ENCODE results near the gene IRS4.

IRS4 gene

DNA sequence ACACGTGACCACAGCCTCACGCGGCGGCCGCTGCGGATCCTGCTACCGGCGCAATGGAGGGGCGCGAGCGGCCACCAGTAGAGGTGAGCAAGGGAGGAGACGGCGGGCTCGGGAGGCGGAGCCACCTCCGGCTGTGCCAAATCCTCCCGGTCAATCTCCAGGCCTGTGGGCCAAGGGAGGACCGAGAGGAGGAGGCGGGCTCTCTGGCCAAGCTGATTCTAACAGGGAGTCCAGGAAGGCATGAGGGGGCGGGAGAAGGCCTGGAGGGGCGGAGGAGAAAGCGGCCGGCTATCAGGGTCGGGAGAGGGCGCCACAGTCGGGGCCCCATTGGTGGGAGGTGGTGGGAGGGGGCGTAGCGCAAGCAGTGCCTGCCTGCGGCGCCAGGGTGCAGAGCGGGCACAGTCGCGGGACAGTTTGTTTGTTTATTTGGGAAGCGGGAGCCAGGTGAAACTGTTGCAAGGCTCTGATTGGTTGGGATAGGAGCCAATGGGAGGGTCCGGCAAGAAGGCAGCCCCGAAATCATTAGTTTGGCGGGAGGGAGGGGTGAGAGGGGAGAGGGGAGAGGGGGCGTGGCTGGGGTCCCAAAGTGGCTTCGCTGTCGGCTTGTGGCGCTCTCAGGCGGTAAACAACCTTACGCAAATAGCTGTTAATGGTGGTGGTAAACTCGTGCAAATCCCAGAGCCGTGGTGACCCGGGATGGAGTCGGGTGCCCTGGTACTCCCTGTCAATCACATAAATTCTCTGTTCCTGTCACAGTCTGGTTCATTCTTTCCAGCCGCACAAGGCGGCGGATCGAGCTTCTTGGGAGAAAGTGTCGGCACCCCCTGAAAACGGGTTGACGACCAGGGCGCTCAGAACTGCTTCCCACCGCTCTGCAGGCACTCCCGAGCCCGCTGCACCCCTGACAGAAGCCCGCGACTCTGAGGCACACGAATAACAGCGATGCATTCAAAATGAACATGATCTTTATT is at the start of gene IRS4:
TSS of gene IRS4 (minus strand) at position 55 of the 971 bp plus-strand sequence.
- Mint-ChIP-seq H3K27ac (no peak within 1 kb of the TSS), H3K36me3 (ENCODE audit: low read depth) (no peaks in the 10 kb centered on the region), H3K4me1 (peaks cover 31% of the 10 kb centered on the region), H3K4me3 (peak within 1 kb of the TSS; percentile 91 to 93 (median 91)), H3K9me3 (peaks cover 8% of the 10 kb centered on the region), H3K27me3 (ENCODE audit: low read depth) (peaks cover 91% of the 10 kb centered on the region)
- TF ChIP-seq, protein P1, sequence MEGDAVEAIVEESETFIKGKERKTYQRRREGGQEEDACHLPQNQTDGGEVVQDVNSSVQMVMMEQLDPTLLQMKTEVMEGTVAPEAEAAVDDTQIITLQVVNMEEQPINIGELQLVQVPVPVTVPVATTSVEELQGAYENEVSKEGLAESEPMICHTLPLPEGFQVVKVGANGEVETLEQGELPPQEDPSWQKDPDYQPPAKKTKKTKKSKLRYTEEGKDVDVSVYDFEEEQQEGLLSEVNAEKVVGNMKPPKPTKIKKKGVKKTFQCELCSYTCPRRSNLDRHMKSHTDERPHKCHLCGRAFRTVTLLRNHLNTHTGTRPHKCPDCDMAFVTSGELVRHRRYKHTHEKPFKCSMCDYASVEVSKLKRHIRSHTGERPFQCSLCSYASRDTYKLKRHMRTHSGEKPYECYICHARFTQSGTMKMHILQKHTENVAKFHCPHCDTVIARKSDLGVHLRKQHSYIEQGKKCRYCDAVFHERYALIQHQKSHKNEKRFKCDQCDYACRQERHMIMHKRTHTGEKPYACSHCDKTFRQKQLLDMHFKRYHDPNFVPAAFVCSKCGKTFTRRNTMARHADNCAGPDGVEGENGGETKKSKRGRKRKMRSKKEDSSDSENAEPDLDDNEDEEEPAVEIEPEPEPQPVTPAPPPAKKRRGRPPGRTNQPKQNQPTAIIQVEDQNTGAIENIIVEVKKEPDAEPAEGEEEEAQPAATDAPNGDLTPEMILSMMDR (IDR thresholded peaks at IDR 0.05; ENCODE audit: unreplicated experiment in 3 of 3): no peak

DNA sequence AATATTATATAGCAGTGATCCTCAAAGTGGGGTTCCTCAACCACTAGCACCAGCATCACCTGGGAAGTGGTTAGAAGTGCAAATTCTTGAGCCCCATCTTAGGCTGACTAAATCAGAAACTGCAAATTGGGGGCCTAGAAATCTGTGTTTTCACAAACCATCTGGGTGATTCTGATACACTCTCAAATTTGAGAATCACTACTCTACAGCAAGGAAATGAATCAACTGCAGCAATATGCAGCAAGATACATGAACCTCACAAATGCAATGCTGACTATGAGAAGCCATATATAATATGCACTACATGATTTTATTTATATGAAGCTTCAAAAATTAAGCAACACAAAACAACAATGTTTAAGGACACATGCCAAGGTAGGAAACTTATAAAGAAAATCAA is 36.2 kb upstream of the IRS4 start:
- H3K27me3 Mint-ChIP-seq (ENCODE audit: low read depth): no peaks in the 10 kb centered on the region
- no peaks in the 10 kb centered on the region for H3K4me1 Mint-ChIP-seq
- H3K36me3 Mint-ChIP-seq (ENCODE audit: low read depth): no peaks in the 10 kb centered on the region
- no peak overlapping the region for H3K27ac Mint-ChIP-seq
- TF ChIP-seq, protein P1 (IDR thresholded peaks at IDR 0.05; ENCODE audit: unreplicated experiment in 3 of 3): no peak
- H3K4me3 Mint-ChIP-seq: no peak overlapping the region
- peaks cover 5% of the 10 kb centered on the region for H3K9me3 Mint-ChIP-seq

DNA sequence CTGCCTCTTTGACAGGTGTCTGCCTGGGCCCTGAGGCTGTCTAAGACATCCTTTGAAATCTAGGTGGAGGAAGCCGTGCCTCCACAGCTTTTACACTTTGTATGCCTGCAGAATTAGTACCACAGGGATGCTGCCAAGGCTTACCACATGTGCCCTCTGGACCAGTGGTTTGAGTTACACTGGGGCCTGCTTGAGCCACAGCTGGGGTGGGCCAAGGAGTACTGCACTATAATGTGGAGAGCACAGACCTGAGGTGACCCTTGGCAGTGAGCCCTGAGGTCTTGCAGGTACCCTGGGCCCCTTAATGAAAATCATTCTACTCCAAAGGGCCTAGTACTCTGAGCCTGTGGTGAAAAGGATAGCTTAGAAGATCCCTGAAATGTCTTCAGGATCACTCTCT is 27.2 kb upstream of the IRS4 start:
- H3K4me1 Mint-ChIP-seq: no peaks in the 10 kb centered on the region
- no peaks in the 10 kb centered on the region for H3K9me3 Mint-ChIP-seq
- TF ChIP-seq, protein P1 (IDR thresholded peaks at IDR 0.05; ENCODE audit: unreplicated experiment in 3 of 3): no peak
- no peak overlapping the region for H3K4me3 Mint-ChIP-seq
- H3K27ac Mint-ChIP-seq: no peak overlapping the region
- H3K27me3 Mint-ChIP-seq (ENCODE audit: low read depth): no peaks in the 10 kb centered on the region
- H3K36me3 Mint-ChIP-seq (ENCODE audit: low read depth): no peaks in the 10 kb centered on the region

GRCh38 chrX:108740299-108740774 is 4.0 kb upstream of the IRS4 start:
- H3K27me3 Mint-ChIP-seq (ENCODE audit: low read depth): peaks cover 77% of the 10 kb centered on the region
- H3K27ac Mint-ChIP-seq: no peak overlapping the region
- H3K9me3 Mint-ChIP-seq: no peaks in the 10 kb centered on the region
- H3K4me1 Mint-ChIP-seq: peaks cover 14% of the 10 kb centered on the region
- no peaks in the 10 kb centered on the region for H3K36me3 Mint-ChIP-seq (ENCODE audit: low read depth)
- H3K4me3 Mint-ChIP-seq: no peak overlapping the region
- TF ChIP-seq, protein P1 (IDR thresholded peaks at IDR 0.05; ENCODE audit: unreplicated experiment in 3 of 3): no peak

DNA sequence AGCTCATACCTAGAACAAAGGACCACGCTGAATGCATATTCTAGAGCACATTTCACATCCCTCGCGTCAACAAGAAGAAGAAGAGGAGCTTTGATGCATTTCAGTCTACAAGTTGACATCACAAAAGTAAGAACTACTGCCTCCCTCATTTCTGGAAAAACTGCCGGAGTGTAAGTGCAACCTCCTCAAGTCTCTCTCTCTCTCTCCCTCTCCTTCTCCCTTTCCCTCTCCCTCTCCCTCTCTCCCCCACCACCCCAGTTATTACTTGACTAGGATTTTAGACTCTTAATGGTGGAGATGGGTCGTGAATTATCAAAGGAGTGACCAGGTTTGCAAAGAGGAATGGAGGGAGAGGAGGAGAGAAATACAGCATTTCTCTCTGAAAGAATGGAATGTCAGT is 1.4 kb upstream of the IRS4 start:
- Mint-ChIP-seq H3K27ac (no peak overlapping the region), H3K36me3 (ENCODE audit: low read depth) (no peaks in the 10 kb centered on the region), H3K27me3 (ENCODE audit: low read depth) (peaks cover 91% of the 10 kb centered on the region), H3K9me3 (peaks cover 5% of the 10 kb centered on the region), H3K4me1 (peaks cover 26% of the 10 kb centered on the region), H3K4me3 (peak overlapping the region; percentile 91 to 93 (median 91))
- TF ChIP-seq, protein P1 (IDR thresholded peaks at IDR 0.05; ENCODE audit: unreplicated experiment in 3 of 3): no peak

Data from nephron (organoid).